CD14-positive monocyte (primary cell): Measurements from ENCODE around the gene DNAJC1. TPM values are rescaled to one million over a fixed set of nuclear protein-coding genes. Genes with fewer than 3 reads are reported as not detected.

Source experiments
- DNase-seq, 3 donors: peaks; one replicate each; pipeline ENCODE4 v3.0.0-alpha.2; 2011 to 2022
- H2AFZ ChIP-seq: 2 replicates; pipeline ENCODE4 v1.6.0; 2012; ENCODE audit warnings: mild to moderate bottlenecking, low read depth, low read length, inconsistent platforms; ENCODE audit not compliant: insufficient read depth, poor library complexity, severe bottlenecking
- H3K27ac ChIP-seq, 2 donors: 1 replicate in 1 of 2; 2 replicates in 1 of 2; pipeline ENCODE4 v1.5.1; 2012 to 2013; ENCODE audit warnings: low read length in 2 of 2, control low read depth in 1 of 2, inconsistent platforms in 1 of 2, low read depth in 1 of 2, mild to moderate bottlenecking in 1 of 2
- H3K27me3 ChIP-seq, 2 donors: one replicate each; pipeline versions ENCODE4 v1.6.0 to v1.6.1; 2011 to 2013; ENCODE audit warnings: low read length in 2 of 2; ENCODE audit not compliant: control insufficient read depth in 2 of 2, insufficient read depth in 2 of 2
- H3K36me3 ChIP-seq, 2 donors: replicated peaks in 1 of 2; 1 replicate in 1 of 2; 2 replicates in 1 of 2; pipeline versions ENCODE4 v1.5.1 to v1.6.1; 2012 to 2013; ENCODE audit warnings: low read length in 2 of 2, control low read depth in 1 of 2, inconsistent platforms in 1 of 2, mild to moderate bottlenecking in 1 of 2; ENCODE audit not compliant: insufficient read depth in 2 of 2, control insufficient read depth in 1 of 2
- H3K4me1 ChIP-seq, 2 donors: 1 replicate in 1 of 2; 2 replicates in 1 of 2; pipeline versions ENCODE4 v1.5.1 to v1.6.1; 2012 to 2013; ENCODE audit warnings: low read length in 2 of 2, control low read depth in 1 of 2, inconsistent platforms in 1 of 2, mild to moderate bottlenecking in 1 of 2, moderate library complexity in 1 of 2; ENCODE audit not compliant: insufficient read depth in 2 of 2, control insufficient read depth in 1 of 2
- H3K4me2 ChIP-seq: replicated peaks from 2 replicates; pipeline ENCODE3; 2012; ENCODE audit warnings: low read length, moderate library complexity, mild to moderate bottlenecking; ENCODE audit not compliant: poor library complexity, severe bottlenecking; ENCODE audit errors: extremely low read depth
- H3K4me3 ChIP-seq, 3 experiments: fragments of 200-600 bp in 1 of 3; sonication (generic) in 1 of 3; replicated peaks in 1 of 3; 1 replicate in 2 of 3; 2 replicates in 1 of 3; pipeline ENCODE4 v1.5.1; 2011 to 2013; ENCODE audit warnings: low read length in 3 of 3, mild to moderate bottlenecking in 3 of 3, control low read depth in 2 of 3, low read depth in 2 of 3, inconsistent platforms in 1 of 3, moderate library complexity in 1 of 3
- H3K79me2 ChIP-seq: 2 replicates; pipeline ENCODE4 v1.6.0; 2012; ENCODE audit warnings: mild to moderate bottlenecking, control low read depth, inconsistent platforms, low read length, moderate library complexity; ENCODE audit not compliant: insufficient read depth
- H3K9ac ChIP-seq: 2 replicates; pipeline ENCODE4 v1.6.0; 2017; ENCODE audit warnings: low read length, mild to moderate bottlenecking; ENCODE audit not compliant: insufficient read depth, poor library complexity, severe bottlenecking
- H3K9me3 ChIP-seq, 2 donors: replicated peaks in 1 of 2; 1 replicate in 1 of 2; 2 replicates in 1 of 2; pipeline versions ENCODE4 v1.5.1 to v1.6.1; 2012 to 2013; ENCODE audit warnings: low read length in 2 of 2, control low read depth in 1 of 2; ENCODE audit not compliant: control insufficient read depth in 1 of 2, insufficient read depth in 1 of 2
- H4K20me1 ChIP-seq: 2 replicates; pipeline ENCODE4 v1.6.0; 2012; ENCODE audit warnings: mild to moderate bottlenecking, low read length, control low read depth, moderate library complexity; ENCODE audit not compliant: insufficient read depth
- H3K27ac Mint-ChIP-seq, 7 donors: one replicate each; pipeline ENCODE4 v1.8.0; 2020; ENCODE audit warnings: mild to moderate bottlenecking in 7 of 7, mixed read lengths in 7 of 7, moderate library complexity in 6 of 7, inconsistent platforms in 2 of 7
- H3K27me3 Mint-ChIP-seq, 3 donors: one replicate each; pipeline ENCODE4 v1.8.0; 2021 to 2022; ENCODE audit warnings: low read depth in 3 of 3, mild to moderate bottlenecking in 3 of 3, mixed read lengths in 3 of 3, moderate library complexity in 3 of 3, inconsistent platforms in 1 of 3
- H3K36me3 Mint-ChIP-seq, 2 donors: one replicate each; pipeline ENCODE4 v1.8.0; 2020; ENCODE audit warnings: mixed read lengths in 2 of 2, inconsistent platforms in 1 of 2, mild to moderate bottlenecking in 1 of 2
- H3K4me1 Mint-ChIP-seq: one replicate; pipeline ENCODE4 v1.8.0; 2020; ENCODE audit warnings: mild to moderate bottlenecking, mixed read lengths
- H3K4me3 Mint-ChIP-seq, 2 donors: one replicate each; pipeline ENCODE4 v1.8.0; 2020; ENCODE audit warnings: mild to moderate bottlenecking in 2 of 2, mixed read lengths in 2 of 2, moderate library complexity in 1 of 2
- H3K9me3 Mint-ChIP-seq, 7 donors: one replicate each; pipeline ENCODE4 v1.8.0; 2020 to 2022; ENCODE audit warnings: mixed read lengths in 7 of 7, mild to moderate bottlenecking in 6 of 7, moderate library complexity in 6 of 7, inconsistent platforms in 2 of 7
- CTCF ChIP-seq: fragments of 200-600 bp; IDR thresholded peaks from one replicate; pipeline ENCODE4 v1.8.0; 2022; ENCODE audit warnings: antibody characterized with exemption, mild to moderate bottlenecking
- WGBS: methylation state at CpG from one replicate; pipeline ENCODE4 v1.1.5; 2013; ENCODE audit warnings: missing lambda C conversion rate; ENCODE audit not compliant: insufficient coverage; 5-methylcytosine and 5-hydroxymethylcytosine counted together
- intact Hi-C, 2 donors: fragments of 100-400 bp; cut with micrococcal nuclease; formaldehyde crosslinking; loops; one replicate each; pipeline versions ENCODE4 v1.15.0 to v1.15.1; 2023
- polyA plus RNA-seq, 3 donors: library from polyadenylated mRNA; depleted of rRNA in 1 of 3; unstranded in 2 of 3; stranded (reverse) in 1 of 3; fragments of 300-500 nt in 2 of 3; fragments of >200 nt in 1 of 3; fragmentation: Illumina TruSeq in 2 of 3; gene quantifications; 1 replicate in 2 of 3; 2 replicates in 1 of 3; pipeline ENCODE4 v1.2.3, GENCODE V29; 2012 to 2021

DNAJC1 gene
- polyA plus RNA-seq, 3 donors: 11.4 to 12.9 (median 12.5) TPM

- no peaks in the 10 kb centered on the region for H3K9me3 Mint-ChIP-seq
- H3K27me3 ChIP-seq: no peaks in the 10 kb centered on the region
- H3K4me3 Mint-ChIP-seq: no peak overlapping the region
- peaks cover 24% of the 10 kb centered on the region for H3K4me1 Mint-ChIP-seq
- no peak overlapping the region for H3K4me2 ChIP-seq
- intact Hi-C loops: no loop called here
- H4K20me1 ChIP-seq: peaks cover 48% of the 10 kb centered on the region
- no peak overlapping the region for H3K27ac ChIP-seq
- no peak overlapping the region for H3K4me3 ChIP-seq
- no peak for DNase-seq
- no peak overlapping the region for H3K9ac ChIP-seq
- no peak for TF ChIP-seq CTCF
- no peaks in the 10 kb centered on the region for H3K27me3 Mint-ChIP-seq
- H3K4me1 ChIP-seq: peaks cover 15 to 21% of the 10 kb centered on the region in 2 donors
- peaks cover 23 to 49% of the 10 kb centered on the region in 2 donors for H3K36me3 ChIP-seq
- H3K27ac Mint-ChIP-seq: no peak overlapping the region
- H3K79me2 ChIP-seq: peaks cover 11% of the 10 kb centered on the region
- H3K9me3 ChIP-seq: no peaks in the 10 kb centered on the region
- H3K36me3 Mint-ChIP-seq: peaks cover 50 to 54% of the 10 kb centered on the region in 2 donors
- WGBS: 100% methylated on average over 3 of the region's 3 CpGs
- no peak overlapping the region for H2AFZ ChIP-seq
Measured at GRCh38 chr10:21726601-21727225, 276.8 kb downstream of the DNAJC1 start.

DNA sequence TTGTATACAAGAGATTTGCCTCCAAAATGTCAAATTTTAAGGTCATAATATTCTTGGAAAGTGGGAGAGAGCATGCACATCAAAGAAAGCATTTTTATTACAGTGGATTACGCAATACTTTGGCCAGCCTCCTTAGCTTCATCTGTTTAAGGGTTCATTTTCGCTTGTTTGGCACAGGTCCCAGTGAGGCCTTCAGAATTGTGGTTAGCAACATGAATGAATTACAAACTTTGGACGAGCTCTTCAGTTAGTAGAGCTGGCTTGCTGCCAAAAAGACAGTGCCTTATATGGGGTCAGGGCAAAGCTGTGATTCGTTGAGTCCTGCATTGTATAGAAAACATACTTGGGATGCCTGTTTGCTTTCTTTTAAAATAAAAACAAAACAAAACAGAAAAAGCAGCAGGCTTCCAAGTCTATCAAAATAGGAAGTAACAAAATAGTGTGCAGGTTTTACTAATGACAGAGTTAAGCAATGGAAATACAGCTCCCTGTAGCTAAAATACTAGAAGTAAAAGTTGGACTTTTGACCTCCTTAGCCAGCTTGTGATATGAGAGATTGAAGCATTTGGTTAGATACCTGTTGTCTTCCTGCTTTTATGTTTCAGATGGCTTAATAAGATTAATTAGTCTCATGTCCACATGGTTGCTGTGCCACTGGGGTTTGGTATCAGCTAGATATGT lies 278.7 kb downstream of the DNAJC1 start:
- H3K4me3 ChIP-seq: peak overlapping the region; percentile 9 to 59 (median 30)
- intact Hi-C loops: no loop called here
- H3K79me2 ChIP-seq: peaks cover 11% of the 10 kb centered on the region
- H3K4me2 ChIP-seq: peak overlapping the region; percentile 47
- peaks cover 19 to 38% of the 10 kb centered on the region in 2 donors for H3K36me3 ChIP-seq
- Mint-ChIP-seq H3K9me3 (no peaks in the 10 kb centered on the region), H3K27ac (peak overlapping the region; percentile 68 to 88 (median 77)), H3K36me3 (peaks cover 46 to 47% of the 10 kb centered on the region in 2 donors), H3K4me1 (peaks cover 24% of the 10 kb centered on the region), H3K27me3 (no peaks in the 10 kb centered on the region), H3K4me3 (peak overlapping the region; percentile 39 to 62)
- H3K4me1 ChIP-seq: peaks cover 15 to 21% of the 10 kb centered on the region in 2 donors
- TF ChIP-seq CTCF: no peak
- DNase-seq: peak; percentile 69 to 72 (median 71)
- H3K27ac ChIP-seq: peak overlapping the region; percentile 40 to 78
- no peak overlapping the region for H2AFZ ChIP-seq
- no peaks in the 10 kb centered on the region for H3K9me3 ChIP-seq
- peaks cover 53% of the 10 kb centered on the region for H4K20me1 ChIP-seq
- no peak overlapping the region for H3K9ac ChIP-seq
- no peaks in the 10 kb centered on the region for H3K27me3 ChIP-seq
- WGBS: 0% methylated on average over 1 of the region's 4 CpGs
